ENCODE results near the gene ZSWIM9.

Gene ZSWIM9

DNA sequence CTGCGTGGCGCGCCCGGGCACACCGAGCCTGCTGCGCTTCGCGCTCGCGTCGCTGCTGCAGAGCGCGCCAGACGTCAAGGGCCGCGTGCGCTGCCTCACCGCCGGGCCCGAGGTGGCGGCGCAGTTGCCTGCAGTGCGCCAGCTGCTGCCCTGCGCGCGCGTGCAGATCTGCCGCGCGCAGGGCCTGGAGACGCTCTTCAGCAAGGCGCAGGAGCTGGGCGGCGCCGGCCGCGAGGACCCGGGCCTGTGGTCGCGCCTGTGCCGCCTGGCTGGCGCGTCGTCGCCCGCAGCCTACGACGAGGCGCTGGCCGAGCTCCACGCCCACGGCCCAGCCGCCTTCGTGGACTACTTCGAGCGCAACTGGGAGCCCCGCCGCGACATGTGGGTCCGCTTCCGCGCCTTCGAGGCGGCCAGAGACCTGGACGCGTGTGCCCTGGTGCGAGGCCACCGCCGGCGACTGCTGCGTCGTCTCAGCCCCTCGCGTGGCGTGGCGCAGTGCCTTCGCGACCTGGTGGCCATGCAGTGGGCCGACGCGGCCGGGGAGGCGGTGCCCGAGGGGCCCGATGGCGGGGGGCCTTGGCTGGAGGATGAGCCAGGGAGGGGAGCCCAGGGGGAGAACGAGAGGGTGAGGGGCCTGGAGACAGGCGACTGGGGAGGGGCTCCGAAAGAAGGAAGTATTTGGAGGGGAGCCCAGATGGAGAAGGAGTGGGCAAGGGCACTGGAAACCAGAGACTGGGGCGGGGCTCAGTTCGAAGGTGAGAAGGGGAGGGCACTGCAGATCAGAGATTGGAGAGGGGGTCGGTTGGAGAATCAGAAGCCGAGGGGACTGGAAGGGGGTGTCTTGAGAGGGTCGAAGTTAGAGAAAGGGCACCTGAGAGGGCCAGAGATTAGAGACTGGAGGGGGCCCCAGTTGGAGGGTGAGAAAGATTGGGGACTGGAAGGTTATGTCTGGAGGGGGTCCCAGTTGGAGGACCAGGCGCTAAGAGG, 24.7 kb downstream of the ZSWIM9 start:
- TF ChIP-seq CTCF (IDR thresholded peaks at IDR 0.05; ENCODE audit: low read length, missing control alignments) = no peak
- no peak overlapping the region for H3K4me3 ChIP-seq (replicated peaks; ENCODE audit: low read depth, low read length)
- DNase-seq (ENCODE audit: low read depth) = no peak

- no peak overlapping the region for H3K4me3 ChIP-seq (replicated peaks; ENCODE audit: low read depth, low read length)
- peak; percentile 23 for DNase-seq (ENCODE audit: low read depth)
- TF ChIP-seq CTCF (IDR thresholded peaks at IDR 0.05; ENCODE audit: low read length, missing control alignments) = no peak
These were observed 25.9 kb downstream of the ZSWIM9 start for GRCh38 chr19:48196321-48196763.

DNA sequence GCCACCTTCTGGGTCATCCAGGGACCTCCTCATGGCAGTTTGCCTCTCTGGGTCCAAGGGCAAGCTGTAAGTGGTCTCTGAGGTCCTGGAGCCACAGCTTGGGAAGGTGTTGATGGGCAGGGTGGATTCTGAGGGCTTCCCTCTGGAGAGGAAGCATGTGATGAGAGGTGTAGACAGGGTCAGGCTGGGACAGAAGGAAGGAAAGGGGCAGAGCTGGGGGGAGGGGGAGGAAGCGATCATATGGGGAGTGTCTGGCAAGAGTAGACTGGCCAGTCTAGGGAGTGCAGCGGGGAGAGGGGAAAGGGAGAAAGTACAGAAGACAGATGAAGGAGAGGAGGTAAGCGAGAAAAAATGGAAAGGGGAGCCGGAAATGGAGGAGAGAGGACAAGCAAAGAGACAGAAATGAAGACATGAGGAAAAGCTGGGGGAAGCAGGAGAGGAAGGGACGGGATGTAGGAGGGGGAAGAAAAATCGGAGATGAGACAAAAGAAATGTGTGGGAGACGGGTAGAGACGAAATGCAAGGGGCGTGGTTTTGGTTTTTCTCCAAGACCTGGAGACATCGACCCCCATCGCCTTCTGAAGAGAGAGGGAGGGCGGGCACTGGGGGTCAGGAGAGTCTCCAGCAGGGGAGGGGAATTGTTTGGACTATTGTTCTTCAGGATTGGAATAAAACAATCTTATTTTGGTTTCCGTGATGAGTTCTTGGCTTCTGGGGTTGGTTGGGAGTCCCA, 26.6 kb downstream of the ZSWIM9 start:
- TF ChIP-seq CTCF (IDR thresholded peaks at IDR 0.05; ENCODE audit: low read length, missing control alignments) = no peak
- peak overlapping the region; percentile 19 for H3K4me3 ChIP-seq (replicated peaks; ENCODE audit: low read depth, low read length)
- DNase-seq (ENCODE audit: low read depth) = peak; percentile 80

- H3K4me3 ChIP-seq (replicated peaks; ENCODE audit: low read depth, low read length) = peak overlapping the region; percentile 92
- no peak for DNase-seq (ENCODE audit: low read depth)
- no peak for TF ChIP-seq CTCF (IDR thresholded peaks at IDR 0.05; ENCODE audit: low read length, missing control alignments)
These were observed 32.8 kb downstream of the ZSWIM9 start for GRCh38 chr19:48203222-48203793.

- peak; percentile 95 for DNase-seq (ENCODE audit: low read depth)
- TF ChIP-seq CTCF (IDR thresholded peaks at IDR 0.05; ENCODE audit: low read length, missing control alignments) = no peak
- H3K4me3 ChIP-seq (replicated peaks; ENCODE audit: low read depth, low read length) = peak overlapping the region; percentile 92
These were observed 33.5 kb downstream of the ZSWIM9 start for GRCh38 chr19:48203794-48204628.

Measured in fibroblast of pulmonary artery (primary cell).